NCI-H345 (cell line): ENCODE measurements around the gene DNER.
"Not testable (repeated sequence)": the region's sequence is repeated elsewhere in the genome, so short reads cannot be mapped to it uniquely, and the experiment has no call there.

Source experiments
- DNase-seq: peaks from one replicate; lab custom pipeline; 2025; lab: John Stamatoyannopoulos, UW

DNER gene

DNA sequence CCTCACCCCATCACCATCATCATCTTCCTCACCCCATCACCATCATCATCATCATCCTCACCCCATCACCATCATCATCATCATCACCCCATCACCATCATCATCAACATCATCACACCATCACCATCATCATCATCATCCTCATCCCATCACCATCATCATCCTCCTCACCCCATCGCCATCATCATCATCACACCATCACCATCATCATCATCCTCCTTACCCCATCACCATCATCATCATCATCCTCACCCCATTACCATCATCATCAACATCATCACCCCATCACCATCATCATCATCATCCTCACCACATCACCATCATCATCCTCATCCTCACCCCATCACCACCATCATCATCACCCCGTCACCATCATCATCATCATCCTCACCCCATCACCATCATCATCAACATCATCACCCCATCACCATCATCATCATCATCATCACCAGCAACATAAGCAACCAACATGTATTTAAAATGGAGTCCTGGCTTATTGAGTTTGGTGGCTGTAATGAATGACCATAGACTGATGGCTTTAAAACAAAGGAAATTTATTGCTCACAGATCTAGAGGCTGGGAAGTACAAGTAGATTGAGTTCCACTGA lies 150.0 kb downstream of the DNER start:
- DNase-seq: no peak

DNA sequence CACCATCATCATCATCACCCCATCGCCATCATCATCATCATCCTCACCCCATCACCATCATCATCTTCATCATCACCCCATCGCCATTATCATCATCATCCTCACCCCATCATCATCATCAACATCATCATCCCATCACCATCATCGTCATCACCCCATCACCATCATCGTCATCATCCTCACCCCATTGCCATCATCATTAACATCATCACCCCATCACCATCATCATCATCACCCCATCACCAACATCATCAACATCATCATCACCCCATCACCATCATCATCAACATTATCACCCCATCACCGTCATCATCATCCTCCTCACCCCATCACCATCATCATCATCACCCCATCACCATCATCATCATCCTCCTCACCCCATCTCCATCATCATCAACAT lies 151.0 kb downstream of the DNER start:
- no peak for DNase-seq

DNA sequence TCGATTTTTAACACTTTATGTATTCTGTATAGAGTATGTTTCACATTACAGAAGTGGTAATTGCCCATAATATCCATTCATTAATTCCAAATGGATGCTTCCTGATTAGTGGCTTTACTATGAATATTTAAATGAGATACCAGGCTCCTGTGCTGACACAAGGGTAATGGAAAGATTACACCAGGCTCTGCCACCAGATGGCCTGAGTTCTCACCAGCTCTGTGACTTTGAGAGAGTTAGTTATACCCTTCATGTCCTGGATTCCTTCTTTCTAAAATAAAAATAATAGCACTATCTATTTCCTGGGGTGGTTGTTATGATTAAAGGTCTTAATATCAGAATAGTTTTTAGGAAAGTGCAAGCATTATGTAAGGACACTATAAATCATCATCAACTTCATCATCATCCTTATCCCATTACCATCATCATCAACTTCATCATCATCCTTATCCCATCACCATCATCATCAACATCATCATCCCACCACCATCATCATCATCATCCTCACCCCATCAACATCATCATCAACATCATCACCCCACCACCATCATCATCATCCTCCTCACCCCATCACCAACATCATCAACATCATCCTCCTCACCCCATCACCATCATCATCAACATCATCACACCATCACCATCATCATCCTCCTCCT lies 151.8 kb downstream of the DNER start:
- DNase-seq: no peak

DNA sequence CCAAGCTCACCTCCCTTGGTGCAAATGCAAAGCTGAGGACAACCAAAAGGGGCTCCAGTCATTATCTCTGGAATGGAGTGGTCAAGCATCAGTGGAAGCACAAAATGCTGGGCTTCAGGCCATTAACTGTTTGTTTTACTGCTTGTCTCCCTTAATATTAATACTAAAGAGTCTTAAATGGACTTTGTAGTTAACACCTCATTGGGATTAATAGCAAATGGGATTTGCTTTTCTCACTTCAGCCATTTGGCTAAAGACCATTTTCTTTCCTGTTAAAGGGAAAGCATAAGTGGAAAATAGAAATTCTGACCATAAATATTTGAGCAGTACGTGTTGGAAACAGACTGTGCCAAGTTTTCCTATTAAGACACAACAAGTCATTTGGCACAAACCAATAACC lies 154.4 kb downstream of the DNER start:
- no peak for DNase-seq

DNA sequence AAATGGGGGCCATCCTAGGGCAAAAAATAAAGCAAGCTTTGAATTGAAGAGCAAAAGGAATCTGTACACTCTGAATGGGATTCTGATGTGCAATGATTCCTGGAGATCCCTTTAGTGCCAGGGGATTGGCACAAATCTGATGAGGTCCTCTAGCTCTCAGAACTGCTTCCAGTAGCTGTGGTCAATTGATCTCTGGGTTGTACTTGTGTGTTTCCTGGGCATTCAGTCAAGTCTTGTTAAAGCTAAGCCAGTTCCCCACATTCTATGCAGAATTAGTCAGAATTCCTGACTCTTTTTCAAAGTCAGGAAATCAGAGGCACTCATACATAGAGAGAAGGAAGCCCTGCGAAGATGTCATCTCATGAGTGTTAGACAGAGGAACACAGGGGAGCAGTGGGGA lies 161.3 kb downstream of the DNER start:
- DNase-seq: no peak

DNA sequence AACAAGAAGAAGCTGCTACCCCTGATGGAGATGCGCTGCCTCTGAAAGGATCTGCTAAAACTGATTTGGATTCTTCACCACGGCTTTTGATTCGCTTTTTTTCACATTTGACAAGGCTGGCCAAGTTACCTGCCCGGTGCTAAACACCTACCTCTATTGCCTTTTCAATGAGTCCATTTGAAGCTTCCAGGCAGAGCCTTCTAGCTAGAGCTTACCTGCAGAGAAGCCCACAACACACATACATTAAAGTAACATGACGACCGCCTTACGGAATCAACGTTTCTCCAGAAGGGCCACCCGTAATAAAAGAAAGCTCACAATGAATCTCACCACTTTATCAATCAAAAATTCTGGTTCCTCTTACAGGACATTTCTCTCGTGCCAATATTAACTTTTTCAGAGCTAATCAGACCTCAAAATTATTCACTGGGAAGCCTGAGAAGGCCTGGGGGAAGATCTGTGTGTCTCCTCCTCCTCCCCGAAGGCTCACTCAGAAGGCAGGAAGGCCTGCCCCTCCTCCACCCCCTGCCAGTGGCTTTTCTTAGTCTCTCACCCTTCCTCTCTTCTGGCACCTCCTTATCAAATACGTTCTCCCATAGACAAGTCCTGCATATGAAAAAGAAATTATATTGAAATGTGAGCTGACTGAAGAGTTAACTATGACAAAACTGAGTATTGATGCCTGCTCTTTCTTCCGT lies 171.0 kb downstream of the DNER start:
- no peak for DNase-seq

DNA sequence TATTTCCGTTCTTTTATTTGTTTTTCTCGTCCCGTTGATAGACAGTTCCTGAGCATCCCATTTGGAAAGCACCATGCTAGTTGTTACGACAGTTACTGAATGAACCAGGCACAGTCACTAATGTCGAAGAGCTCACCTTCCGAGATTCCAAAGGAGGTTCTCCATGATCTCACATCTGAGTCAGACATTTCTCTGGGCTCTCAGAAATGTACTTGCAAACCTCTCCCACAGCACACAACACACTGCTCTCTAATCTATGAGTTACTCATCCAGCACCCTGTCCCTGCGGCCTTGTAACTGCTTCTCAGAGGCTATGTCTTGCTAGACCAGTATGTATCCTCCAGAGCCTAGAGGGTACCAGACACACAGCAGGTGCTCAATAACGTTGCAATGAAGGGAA lies 174.7 kb downstream of the DNER start:
- no peak for DNase-seq

DNA sequence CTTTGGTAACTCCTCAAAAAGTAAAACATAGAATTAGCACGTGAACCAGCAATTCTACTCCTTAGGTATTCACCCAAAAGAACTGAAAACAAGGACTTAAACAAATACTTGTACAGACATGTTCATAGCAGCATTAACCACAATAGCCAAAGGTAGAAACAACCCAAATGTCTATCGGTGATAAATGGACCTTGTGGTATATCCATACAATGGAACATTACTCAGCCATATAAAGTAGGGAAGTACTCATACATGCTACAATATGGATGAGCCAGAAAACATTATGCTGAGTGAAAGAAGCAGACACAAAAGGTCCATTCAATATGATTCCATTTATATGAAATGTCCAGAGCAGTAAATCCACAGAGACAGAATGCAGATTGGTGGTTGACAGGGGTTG lies 182.8 kb downstream of the DNER start:
- no peak for DNase-seq

DNA sequence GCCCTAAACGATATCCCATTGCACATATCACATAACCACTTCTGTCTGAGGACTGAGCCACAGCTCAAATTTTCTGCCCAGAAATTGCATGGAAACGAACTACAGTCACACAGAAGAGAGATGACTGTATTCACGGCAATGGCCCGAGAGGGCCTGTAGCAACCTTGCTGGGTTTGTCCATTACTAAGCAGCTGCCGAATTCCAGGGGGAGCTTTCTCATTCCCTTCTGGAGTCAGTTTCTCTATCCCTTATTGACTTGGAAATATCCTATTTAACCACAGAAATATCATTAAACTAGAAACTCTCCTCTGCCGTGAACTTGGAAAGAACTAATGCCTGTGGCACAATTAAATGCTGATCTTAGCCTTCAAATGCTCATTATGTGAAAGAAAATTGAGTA lies 183.9 kb downstream of the DNER start:
- no peak for DNase-seq

DNA sequence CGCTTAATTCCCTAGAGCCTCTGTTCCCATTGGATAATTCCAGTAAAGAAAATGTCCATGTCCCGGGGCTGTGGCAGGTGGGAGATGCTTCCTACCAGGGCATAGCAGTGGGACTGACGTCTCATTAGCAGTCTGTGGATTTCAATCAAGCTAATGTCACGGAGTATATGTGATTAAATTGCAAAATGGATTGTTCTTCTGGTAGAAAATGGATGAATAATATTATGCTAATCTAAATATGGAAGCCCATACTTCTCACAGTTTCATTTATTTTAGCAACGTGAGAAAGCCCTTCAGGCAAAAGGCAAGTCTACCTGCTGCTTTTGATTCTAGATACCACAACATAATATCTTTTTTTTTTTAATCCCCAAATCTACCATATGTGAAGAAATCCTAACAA lies 185.5 kb downstream of the DNER start:
- DNase-seq: no peak

DNA sequence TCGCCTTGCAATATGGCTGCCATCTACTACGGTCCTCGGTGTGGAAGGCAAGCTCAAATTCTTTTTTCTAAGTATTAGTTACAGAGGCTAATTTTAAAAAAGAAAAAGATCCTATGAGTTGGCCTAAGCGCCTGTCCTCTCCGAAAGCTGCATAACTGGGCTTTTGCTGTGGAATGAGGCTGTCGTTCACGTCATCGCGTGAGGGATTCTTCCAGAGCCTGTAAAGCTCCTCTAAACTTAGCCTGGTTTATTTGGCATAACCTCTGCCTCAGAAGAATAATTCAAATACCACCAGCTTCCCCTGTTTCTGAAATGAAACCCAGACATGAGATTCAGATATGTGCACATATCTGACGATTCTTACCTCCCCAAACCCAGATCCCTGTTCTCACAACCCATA lies 187.4 kb downstream of the DNER start:
- DNase-seq: no peak

DNA sequence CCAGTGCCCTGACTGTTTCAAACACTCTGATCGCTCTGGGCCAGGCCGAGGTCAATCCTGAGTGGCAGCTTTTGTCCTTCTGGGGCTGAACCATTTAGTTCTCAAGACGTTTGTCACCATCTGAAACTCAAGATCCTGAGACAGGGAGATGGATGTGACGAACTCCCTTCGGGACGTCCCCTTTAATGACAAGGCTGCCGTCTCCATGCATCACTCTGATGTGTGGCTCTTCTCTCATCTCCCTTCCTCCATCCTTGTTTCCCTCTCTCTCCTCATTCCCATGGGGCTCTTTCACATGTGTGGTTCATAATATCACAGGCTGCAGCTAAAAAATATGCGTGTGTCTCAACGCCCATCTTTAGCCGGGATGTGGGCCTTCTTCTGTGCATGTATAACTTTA lies 189.6 kb downstream of the DNER start:
- DNase-seq: no peak

DNA sequence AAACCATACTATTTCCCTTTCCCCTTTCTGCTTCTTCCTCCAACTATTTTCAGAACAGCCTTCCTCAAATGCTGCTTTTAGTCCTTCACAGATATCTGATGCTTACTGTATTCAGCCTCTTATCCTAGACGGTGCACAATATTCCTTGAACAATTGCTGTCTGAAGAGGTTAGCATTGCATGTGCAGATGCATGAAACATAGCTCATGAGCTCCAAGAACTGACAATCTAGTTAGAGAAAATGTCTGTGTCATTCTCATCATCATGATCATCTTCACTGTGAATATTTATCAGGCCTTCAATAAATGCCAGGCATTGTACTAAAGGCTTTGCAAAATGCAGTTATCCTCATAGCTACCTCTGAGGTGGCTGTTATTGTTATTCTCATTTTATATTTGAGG lies 190.7 kb downstream of the DNER start:
- no peak for DNase-seq

DNA sequence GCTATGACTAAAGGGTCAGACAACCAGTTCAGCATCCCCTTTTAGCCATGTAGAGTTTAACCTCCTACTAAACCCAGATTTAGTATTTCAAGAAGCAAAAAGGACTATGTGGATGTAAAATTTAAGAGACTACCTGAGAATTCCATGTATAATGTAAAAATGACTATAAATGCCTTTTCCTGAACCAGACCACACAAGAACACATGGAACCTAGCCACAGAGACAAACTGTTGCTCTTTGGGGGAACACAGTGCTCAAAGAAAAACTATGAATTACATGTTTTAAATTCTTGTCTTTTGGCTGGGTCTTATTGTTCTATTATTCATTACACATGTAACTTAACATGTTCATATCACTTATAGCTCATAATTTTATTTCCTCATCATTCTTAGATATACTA lies 192.8 kb downstream of the DNER start:
- no peak for DNase-seq

DNA sequence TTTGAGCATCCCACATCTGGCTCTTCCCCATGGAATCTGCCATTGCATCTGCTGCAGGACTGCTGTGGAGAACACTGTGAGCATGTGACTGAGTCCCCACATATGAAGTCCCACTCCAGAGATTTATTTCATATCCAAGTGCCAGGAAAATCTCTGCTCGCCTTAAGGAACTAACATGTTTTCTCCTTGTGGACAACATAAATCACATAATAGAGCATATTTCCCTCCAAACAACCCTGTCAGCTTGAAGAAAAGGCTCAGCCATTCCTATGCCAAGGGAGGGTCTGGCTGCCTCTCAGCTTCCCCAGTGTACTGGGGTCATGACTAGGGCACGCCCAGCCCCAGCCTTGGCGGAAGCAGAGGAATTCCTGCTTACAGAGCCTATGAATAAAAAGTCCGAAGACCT lies 193.7 kb downstream of the DNER start:
- no peak for DNase-seq

DNA sequence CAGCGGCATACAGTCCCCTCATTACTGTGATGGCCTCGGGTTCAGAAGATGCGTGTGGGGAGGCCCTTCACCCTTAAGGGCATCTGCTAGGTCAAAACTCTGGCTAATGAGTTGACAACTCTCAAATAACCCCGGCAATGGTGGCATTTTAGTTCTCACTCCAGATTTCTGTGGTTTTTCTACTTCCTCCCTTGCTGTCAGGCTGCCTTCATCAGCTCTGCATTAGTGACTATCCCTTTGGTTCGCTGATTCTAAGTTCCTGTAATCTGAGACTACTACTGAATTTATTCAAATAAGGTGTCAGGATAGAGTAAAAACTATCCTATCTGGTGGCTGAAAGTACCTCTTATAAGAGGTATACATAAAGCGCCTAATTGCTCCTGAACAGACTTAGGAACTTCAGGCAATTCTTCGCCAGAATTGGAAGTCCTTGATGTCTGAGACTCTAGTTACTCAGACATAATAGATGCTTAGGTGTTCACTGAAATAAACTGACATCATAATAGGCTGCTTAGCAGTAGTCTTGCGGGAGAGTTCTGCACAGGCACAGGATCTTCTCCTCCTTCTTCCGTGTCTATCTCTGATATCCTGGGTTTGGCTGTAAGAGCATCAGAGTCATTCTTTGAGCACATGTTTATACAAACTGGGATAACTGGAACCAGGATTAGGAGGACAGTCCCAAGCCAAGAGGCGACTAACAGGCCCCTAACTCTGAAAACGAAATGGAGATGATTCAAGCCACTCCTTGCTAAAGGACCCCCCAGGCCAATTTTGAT lies 194.5 kb downstream of the DNER start:
- no peak for DNase-seq

DNA sequence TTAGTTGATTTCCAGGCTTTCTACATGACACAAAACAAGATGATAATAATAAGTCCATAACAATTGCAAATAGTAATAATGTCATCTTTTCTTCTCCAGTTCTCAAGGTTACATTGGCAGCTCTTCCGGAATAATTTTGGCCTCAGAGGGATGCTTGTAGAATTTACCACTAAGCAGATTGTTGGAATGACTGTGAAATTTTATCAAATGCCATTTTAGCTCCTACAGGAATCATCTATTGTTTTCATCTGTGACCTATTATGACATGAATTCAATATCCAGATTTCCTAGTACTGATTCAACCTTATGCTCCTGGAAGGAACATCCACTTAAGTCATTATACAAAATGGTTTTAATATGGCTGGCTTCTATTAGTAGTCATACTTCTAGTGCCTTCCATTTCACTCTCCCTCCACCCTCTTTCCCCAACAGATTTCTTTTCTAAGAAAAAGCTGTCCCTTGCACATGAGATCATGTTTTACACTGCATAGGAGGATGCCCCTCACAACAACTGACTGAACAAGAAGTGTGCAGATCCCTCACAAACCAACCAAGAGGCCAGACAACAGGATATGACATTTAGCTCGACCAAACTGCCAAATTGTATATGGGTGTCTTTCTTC lies 200.0 kb downstream of the DNER start:
- DNase-seq: no peak

DNA sequence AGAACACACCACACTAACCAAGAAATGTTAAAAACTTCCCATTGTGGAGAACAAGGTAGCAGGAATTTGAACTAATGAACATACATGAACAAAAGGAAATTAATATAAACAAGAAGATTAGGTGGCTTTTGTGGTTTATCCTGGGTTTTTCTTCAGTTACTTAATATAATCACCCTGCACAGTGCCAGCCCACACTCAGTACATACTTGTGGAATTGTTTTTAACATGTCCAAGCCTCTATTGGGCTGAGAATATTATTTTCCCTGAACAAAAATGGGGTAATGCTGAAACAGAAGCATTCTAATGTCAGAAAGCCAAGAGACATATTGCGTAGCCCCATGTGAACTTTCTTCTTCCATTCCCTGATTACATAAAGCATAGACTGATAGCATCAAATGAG lies 202.8 kb downstream of the DNER start:
- DNase-seq: no peak

DNA sequence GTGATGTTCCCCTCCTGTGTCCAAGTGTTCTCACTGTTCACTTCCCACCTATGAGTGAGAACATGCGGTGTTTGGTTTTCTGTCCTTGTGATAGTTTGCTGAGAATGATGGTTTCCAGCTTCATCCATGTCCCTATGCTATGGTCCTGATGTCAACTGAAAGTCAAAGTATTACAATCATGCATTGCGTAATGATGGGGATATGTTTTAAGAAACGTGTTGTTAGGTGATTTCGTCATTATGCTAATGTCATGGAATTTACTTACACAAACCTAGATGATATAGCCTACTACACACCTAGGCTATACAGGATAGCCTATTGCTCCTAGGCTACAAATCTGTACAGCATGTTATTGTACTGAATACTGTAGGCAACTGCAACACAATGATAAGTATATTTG lies 207.7 kb downstream of the DNER start:
- DNase-seq: not testable (repeated sequence)

DNA sequence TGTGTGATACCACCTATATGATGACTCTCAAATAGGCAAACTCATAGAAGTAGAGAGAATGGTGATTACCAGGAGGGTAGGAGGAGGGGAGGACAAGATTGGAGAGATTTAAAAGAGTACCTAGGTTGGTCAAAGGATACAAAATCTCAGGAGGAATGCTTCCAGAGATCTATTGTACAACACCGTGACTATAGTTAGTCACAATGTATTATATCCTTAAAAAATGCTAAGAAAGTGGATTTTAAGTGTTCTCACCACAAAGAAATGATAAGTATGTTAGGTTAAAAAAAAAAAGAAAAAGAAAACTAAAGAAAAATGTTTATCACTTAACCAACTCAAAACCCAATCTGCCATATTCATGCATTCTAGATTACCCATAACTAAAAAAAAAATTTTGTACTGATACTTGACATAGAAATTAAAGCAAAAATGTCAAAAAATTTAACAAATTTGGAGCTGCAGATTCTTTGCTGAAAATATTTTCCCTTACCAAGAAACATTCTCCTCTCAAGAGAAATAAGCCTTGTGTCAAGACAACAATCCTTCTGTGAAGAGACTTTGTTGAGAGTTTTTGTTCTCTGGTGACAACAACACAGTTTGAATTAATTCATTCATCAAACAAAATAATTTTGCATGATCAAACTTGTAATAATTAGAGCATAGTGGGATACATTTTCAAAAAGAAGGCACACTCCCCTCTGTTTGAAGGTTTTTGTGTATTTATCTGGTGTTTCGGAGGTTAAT lies 213.1 kb downstream of the DNER start:
- DNase-seq: no peak

DNA sequence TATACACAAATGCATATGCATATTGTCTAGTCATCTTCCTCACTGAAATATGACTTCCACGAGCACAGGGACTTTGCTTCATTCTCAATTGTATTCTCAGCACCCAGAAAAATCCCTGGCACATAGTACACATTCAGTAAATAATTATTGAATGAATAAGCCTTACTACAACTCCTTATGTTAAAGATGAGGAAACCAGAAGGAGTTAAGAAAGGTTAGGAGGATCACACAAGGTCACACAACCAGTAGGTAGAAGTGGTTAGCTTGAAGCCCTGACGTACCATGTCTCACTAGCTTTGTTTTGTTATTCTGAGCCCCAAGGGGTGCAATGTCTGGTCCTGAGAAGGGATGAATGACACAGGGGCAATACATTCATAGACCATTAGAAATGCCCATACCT lies 222.3 kb downstream of the DNER start:
- DNase-seq: no peak

DNA sequence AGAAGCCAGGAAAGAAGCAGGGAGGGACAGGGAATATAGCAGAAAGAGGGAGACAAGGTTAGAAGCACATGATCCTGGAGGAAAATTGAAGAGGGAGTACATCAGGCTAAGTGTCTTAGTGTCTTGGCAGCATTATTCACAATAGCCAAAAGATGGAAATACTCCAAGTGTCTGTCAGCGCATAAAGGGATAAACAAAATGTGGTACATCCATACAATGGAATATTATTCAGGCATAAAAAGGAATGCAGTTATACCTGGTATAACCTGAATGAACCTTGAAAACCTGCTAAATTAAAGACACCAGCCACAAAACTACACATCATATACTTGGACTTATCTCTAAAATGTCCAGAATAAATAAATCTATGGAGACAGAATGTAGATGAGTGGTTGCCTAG lies 224.2 kb downstream of the DNER start:
- no peak for DNase-seq
